K562 (cell line): ENCODE results near the gene TSHR. TPM values are rescaled to one million over a fixed set of nuclear protein-coding genes. Genes with fewer than 3 reads are reported as not detected.

ENCODE experiments used
- ATF7 ChIP-seq: fragments of 450-650 bp; IDR thresholded peaks from 2 replicates; pipeline ENCODE4 v1.7.1; 2014; ENCODE audit warnings: mild to moderate bottlenecking, moderate library complexity
- RBBP5 ChIP-seq: fragments of 200-600 bp; sonication (generic); IDR thresholded peaks from 2 replicates; pipeline ENCODE4 v1.6.1; 2012; ENCODE audit warnings: borderline replicate concordance, mild to moderate bottlenecking, low read length, control low read depth, inconsistent platforms; ENCODE audit not compliant: insufficient read depth, poor library complexity, severe bottlenecking
- ZFPM2 ChIP-seq: fragments of 250-450 bp; sonication (Bioruptor Pico); IDR thresholded peaks from 2 replicates; pipeline ENCODE4 v1.5.1; 2022; ENCODE audit warnings: mild to moderate bottlenecking
- ZNF766 ChIP-seq: fragments of 200-800 bp; sonication (Bioruptor generic); conservative IDR thresholded peaks from 2 replicates; pipeline ENCODE4 v1.6.1; 2016; ENCODE audit warnings: missing genetic modification characterization, missing compliant biosample characterization
- ZNF785 ChIP-seq: fragments of 250-450 bp; sonication (Bioruptor Pico); IDR thresholded peaks from 2 replicates; pipeline ENCODE4 v1.4.0; 2020; ENCODE audit warnings: mild to moderate bottlenecking
- polyA plus RNA-seq, 8 experiments: library from polyadenylated mRNA; depleted of rRNA in 4 of 8; stranded (reverse) in 5 of 8; unstranded in 3 of 8; fragments of >200 nt; fragmentation: Nextera tagmentation in 2 of 8; fragmentation: Illumina TruSeq in 1 of 8; extraction: Ambion mirVana in 2 of 8; extraction: Trizol in 1 of 8; gene quantifications; 2 replicates each; pipeline versions ENCODE4 v1.2.1 to v1.2.3, GENCODE V29; 2011 to 2014; ENCODE audit warnings: inconsistent platforms in 1 of 8, missing spikeins in 1 of 8
- total RNA-seq, 7 experiments: library from RNA; depleted of rRNA in 6 of 7; stranded (reverse); fragments of >200 nt in 6 of 7; fragmentation: Illumina TruSeq in 2 of 7; extraction: Trizol in 2 of 7; gene quantifications; 2 replicates each; pipeline versions ENCODE4 v1.2.1 to v1.2.3, GENCODE V29; 2011 to 2021; ENCODE audit warnings: low replicate concordance in 1 of 7
- TF ChIP-seq, protein P1 (sequence below): fragments of 450-650 bp; IDR thresholded peaks from 2 replicates; pipeline ENCODE4 v1.6.1; 2018; ENCODE audit not compliant: partially characterized antibody
- TF ChIP-seq, protein P2 (sequence below): fragments of 450-650 bp; IDR thresholded peaks from 2 replicates; pipeline ENCODE4 v1.6.1; 2014; ENCODE audit warnings: low read depth, mild to moderate bottlenecking, moderate library complexity, borderline replicate concordance
- TF ChIP-seq, protein P3 (sequence below): sonication (generic); formaldehyde crosslinking; IDR thresholded peaks from 2 replicates; pipeline ENCODE4 v1.8.0; 2022; ENCODE audit warnings: missing genetic modification reagents, mild to moderate bottlenecking, moderate library complexity, borderline replicate concordance
- TF ChIP-seq, protein P4 (sequence below): fragments of 450-650 bp; IDR thresholded peaks from 2 replicates; pipeline ENCODE4 v1.6.1; 2017; ENCODE audit warnings: antibody characterized with exemption, mild to moderate bottlenecking
- TF ChIP-seq, protein P5 (sequence below): fragments of 450-650 bp; IDR thresholded peaks from 2 replicates; pipeline ENCODE4 v1.6.1; 2016

TSHR gene
- total and polyA plus RNA-seq, 9 of the 15 experiments (the other 6 are each of a cell fraction or from before 2014, with no cell fraction given), result 0.01 to 0.10 TPM; not detected in 7

DNA sequence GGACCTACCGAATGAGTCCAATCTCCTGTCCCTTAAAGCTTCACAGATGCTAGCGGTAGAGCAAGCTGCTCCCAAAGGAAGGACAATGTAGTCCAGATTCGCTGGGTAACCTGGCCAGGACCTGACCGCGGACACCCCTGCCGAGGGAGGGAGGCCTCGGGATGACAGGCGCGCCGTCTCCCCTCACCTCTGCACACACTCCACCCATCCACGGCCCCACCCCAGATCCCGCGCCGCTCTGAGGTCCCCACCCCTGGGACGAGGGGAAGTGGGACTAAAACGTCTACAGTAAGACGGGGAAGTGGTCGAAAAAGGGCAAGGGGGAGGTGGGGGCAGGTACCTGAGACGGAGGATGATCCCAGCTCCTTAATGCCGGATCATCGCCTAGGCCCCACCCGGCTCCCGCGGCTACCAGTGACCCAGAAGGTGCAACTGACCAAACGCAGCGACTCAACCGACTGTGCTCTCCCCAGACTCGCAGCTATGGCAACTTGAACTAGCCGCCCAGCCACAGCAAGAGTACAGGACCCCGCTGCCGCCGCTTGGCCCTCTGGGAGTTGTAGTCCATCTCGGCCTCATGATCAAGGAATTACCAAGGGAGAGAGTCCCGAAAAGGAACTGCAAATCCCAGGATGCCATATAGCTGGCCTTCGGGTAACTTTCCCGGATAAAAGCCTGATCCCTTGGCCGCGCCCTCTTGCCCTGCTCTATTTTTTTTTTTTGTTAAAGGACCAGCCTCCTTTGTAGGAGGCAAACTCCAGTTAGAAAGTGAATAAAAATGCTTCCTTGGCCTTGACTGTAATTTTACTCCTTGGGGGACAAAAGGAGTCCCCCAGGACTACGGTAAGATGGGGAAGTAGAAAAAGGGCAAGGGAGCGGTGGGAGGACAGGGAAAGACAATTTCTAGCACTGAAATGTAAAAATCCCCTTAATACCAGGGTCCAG is 13.9 kb upstream of the TSHR start, which contains the start of gene CEP128 (continued):
- TF ChIP-seq, protein P1, sequence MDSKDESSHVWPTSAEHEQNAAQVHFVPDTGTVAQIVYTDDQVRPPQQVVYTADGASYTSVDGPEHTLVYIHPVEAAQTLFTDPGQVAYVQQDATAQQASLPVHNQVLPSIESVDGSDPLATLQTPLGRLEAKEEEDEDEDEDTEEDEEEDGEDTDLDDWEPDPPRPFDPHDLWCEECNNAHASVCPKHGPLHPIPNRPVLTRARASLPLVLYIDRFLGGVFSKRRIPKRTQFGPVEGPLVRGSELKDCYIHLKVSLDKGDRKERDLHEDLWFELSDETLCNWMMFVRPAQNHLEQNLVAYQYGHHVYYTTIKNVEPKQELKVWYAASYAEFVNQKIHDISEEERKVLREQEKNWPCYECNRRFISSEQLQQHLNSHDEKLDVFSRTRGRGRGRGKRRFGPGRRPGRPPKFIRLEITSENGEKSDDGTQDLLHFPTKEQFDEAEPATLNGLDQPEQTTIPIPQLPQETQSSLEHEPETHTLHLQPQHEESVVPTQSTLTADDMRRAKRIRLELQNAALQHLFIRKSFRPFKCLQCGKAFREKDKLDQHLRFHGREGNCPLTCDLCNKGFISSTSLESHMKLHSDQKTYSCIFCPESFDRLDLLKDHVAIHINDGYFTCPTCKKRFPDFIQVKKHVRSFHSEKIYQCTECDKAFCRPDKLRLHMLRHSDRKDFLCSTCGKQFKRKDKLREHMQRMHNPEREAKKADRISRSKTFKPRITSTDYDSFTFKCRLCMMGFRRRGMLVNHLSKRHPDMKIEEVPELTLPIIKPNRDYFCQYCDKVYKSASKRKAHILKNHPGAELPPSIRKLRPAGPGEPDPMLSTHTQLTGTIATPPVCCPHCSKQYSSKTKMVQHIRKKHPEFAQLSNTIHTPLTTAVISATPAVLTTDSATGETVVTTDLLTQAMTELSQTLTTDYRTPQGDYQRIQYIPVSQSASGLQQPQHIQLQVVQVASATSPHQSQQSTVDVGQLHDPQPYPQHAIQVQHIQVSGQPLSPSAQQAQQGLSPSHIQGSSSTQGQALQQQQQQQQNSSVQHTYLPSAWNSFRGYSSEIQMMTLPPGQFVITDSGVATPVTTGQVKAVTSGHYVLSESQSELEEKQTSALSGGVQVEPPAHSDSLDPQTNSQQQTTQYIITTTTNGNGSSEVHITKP, result peak; percentile 69
- TF ChIP-seq, protein P2, sequence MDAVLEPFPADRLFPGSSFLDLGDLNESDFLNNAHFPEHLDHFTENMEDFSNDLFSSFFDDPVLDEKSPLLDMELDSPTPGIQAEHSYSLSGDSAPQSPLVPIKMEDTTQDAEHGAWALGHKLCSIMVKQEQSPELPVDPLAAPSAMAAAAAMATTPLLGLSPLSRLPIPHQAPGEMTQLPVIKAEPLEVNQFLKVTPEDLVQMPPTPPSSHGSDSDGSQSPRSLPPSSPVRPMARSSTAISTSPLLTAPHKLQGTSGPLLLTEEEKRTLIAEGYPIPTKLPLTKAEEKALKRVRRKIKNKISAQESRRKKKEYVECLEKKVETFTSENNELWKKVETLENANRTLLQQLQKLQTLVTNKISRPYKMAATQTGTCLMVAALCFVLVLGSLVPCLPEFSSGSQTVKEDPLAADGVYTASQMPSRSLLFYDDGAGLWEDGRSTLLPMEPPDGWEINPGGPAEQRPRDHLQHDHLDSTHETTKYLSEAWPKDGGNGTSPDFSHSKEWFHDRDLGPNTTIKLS, result peak; percentile 58; the same call in 1 of the 2 replicates
- 0 out of 2 replicates have a peak, but pooled peaks have one; percentile 43 for TF ChIP-seq ATF7
- TF ChIP-seq ZFPM2, result no peak
- 0 out of 2 replicates have a peak, but pooled peaks have one; percentile 64 for TF ChIP-seq ZNF766 (CRISPR knock-in tag)
- TF ChIP-seq ZNF785 (CRISPR knock-in tag), result no peak
- TF ChIP-seq, protein P3, sequence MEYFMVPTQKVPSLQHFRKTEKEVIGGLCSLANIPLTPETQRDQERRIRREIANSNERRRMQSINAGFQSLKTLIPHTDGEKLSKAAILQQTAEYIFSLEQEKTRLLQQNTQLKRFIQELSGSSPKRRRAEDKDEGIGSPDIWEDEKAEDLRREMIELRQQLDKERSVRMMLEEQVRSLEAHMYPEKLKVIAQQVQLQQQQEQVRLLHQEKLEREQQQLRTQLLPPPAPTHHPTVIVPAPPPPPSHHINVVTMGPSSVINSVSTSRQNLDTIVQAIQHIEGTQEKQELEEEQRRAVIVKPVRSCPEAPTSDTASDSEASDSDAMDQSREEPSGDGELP, result peak; percentile 51; the same call in 1 of the 2 replicates
- TF ChIP-seq, protein P4, sequence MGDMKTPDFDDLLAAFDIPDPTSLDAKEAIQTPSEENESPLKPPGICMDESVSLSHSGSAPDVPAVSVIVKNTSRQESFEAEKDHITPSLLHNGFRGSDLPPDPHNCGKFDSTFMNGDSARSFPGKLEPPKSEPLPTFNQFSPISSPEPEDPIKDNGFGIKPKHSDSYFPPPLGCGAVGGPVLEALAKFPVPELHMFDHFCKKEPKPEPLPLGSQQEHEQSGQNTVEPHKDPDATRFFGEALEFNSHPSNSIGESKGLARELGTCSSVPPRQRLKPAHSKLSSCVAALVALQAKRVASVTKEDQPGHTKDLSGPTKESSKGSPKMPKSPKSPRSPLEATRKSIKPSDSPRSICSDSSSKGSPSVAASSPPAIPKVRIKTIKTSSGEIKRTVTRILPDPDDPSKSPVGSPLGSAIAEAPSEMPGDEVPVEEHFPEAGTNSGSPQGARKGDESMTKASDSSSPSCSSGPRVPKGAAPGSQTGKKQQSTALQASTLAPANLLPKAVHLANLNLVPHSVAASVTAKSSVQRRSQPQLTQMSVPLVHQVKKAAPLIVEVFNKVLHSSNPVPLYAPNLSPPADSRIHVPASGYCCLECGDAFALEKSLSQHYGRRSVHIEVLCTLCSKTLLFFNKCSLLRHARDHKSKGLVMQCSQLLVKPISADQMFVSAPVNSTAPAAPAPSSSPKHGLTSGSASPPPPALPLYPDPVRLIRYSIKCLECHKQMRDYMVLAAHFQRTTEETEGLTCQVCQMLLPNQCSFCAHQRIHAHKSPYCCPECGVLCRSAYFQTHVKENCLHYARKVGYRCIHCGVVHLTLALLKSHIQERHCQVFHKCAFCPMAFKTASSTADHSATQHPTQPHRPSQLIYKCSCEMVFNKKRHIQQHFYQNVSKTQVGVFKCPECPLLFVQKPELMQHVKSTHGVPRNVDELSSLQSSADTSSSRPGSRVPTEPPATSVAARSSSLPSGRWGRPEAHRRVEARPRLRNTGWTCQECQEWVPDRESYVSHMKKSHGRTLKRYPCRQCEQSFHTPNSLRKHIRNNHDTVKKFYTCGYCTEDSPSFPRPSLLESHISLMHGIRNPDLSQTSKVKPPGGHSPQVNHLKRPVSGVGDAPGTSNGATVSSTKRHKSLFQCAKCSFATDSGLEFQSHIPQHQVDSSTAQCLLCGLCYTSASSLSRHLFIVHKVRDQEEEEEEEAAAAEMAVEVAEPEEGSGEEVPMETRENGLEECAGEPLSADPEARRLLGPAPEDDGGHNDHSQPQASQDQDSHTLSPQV, result peak; percentile 50; the same call in 1 of the 2 replicates
- TF ChIP-seq, protein P5, sequence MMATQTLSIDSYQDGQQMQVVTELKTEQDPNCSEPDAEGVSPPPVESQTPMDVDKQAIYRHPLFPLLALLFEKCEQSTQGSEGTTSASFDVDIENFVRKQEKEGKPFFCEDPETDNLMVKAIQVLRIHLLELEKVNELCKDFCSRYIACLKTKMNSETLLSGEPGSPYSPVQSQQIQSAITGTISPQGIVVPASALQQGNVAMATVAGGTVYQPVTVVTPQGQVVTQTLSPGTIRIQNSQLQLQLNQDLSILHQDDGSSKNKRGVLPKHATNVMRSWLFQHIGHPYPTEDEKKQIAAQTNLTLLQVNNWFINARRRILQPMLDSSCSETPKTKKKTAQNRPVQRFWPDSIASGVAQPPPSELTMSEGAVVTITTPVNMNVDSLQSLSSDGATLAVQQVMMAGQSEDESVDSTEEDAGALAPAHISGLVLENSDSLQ, result peak; percentile 42; the same call in 1 of the 2 replicates
- TF ChIP-seq RBBP5, result peak; percentile 55
